Mesendoderm (in vitro differentiated cells): ENCODE measurements around the gene GFRA4.

Experiments
- DNase-seq: peaks from one replicate; pipeline ENCODE4 v3.0.0; 2013
- H2AK5ac ChIP-seq: 2 replicates; pipeline ENCODE4 v1.6.1; 2013; ENCODE audit warnings: low read length, inconsistent platforms
- H2BK120ac ChIP-seq: 2 replicates; pipeline ENCODE4 v1.6.1; 2013; ENCODE audit warnings: low read depth, mild to moderate bottlenecking, low read length, moderate library complexity, mixed read lengths
- H2BK15ac ChIP-seq: replicated peaks from 2 replicates; pipeline ENCODE4 v1.6.1; 2013; ENCODE audit warnings: low read depth, mild to moderate bottlenecking, moderate library complexity
- H2BK5ac ChIP-seq: 2 replicates; pipeline ENCODE4 v1.6.1; 2013; ENCODE audit warnings: low read length, inconsistent platforms
- H3K18ac ChIP-seq: 2 replicates; pipeline ENCODE4 v1.6.1; 2013; ENCODE audit warnings: mild to moderate bottlenecking, low read length, mixed read lengths
- H3K23ac ChIP-seq: one replicate; pipeline ENCODE4 v1.6.1; 2013; ENCODE audit warnings: low read length
- H3K27ac ChIP-seq: 2 replicates; pipeline ENCODE4 v1.5.1; 2013; ENCODE audit warnings: low read depth, mild to moderate bottlenecking, inconsistent platforms, low read length, moderate library complexity
- H3K27me3 ChIP-seq: 2 replicates; pipeline ENCODE4 v1.6.1; 2013; ENCODE audit warnings: low read length, control low read depth, mild to moderate bottlenecking, inconsistent platforms; ENCODE audit not compliant: insufficient read depth, poor library complexity
- H3K36me3 ChIP-seq: 2 replicates; pipeline ENCODE4 v1.6.1; 2013; ENCODE audit warnings: low read length, inconsistent platforms; ENCODE audit not compliant: control insufficient read depth, insufficient read depth
- H3K4ac ChIP-seq: one replicate; pipeline ENCODE4 v1.6.1; 2013; ENCODE audit warnings: low read depth, mild to moderate bottlenecking, low read length, moderate library complexity
- H3K4me1 ChIP-seq: 2 replicates; pipeline ENCODE4 v1.6.1; 2013; ENCODE audit warnings: low read depth, low read length, inconsistent platforms; ENCODE audit not compliant: control insufficient read depth
- H3K4me2 ChIP-seq: 2 replicates; pipeline ENCODE4 v1.6.1; 2013; ENCODE audit warnings: low read length
- H3K4me3 ChIP-seq: 2 replicates; pipeline ENCODE4 v1.5.1; 2013; ENCODE audit warnings: mild to moderate bottlenecking, low read length
- H3K56ac ChIP-seq: one replicate; pipeline ENCODE4 v1.6.1; 2013; ENCODE audit warnings: low read length
- H3K79me1 ChIP-seq: 2 replicates; pipeline ENCODE4 v1.6.1; 2013; ENCODE audit warnings: low read length, inconsistent platforms
- H3K79me2 ChIP-seq: 2 replicates; pipeline ENCODE4 v1.6.1; 2013; ENCODE audit warnings: mild to moderate bottlenecking, low read length; ENCODE audit not compliant: control insufficient read depth, insufficient read depth
- H3K9ac ChIP-seq: 2 replicates; pipeline ENCODE4 v1.6.1; 2013; ENCODE audit warnings: low read length, inconsistent platforms
- H4K5ac ChIP-seq: one replicate; pipeline ENCODE4 v1.6.1; 2013; ENCODE audit warnings: low read length
- H4K8ac ChIP-seq: one replicate; pipeline ENCODE4 v1.6.1; 2013; ENCODE audit warnings: low read depth, mild to moderate bottlenecking, control low read depth, low read length, moderate library complexity
- WGBS: extraction: QIAGEN DNeasy Blood & Tissue Kit; methylation state at CpG from one replicate; pipeline ENCODE4 v1.1.7; 2013; ENCODE audit warnings: low lambda C conversion rate, missing lambda C conversion rate; ENCODE audit not compliant: insufficient coverage; ENCODE audit errors: extremely low coverage; 5-methylcytosine and 5-hydroxymethylcytosine counted together

The GFRA4 gene

DNA sequence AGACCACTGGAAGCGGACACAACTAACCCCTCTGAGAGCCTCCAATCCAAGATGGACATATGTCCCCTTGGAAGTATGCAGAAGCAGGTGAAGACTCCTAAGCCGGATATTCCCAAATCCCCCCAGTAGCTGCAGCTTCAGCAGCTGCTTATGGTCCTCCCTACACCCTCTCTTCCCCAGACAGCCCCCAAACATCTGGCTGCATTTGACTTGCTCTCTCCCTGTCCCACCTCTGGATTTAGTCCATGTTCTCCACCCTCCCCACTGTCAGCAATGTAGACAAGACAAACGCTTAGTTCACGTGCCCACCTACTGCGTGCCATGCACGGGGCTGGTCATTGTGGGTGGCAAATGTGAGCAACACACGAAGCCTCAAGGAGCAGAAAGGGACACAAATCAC, 23.2 kb upstream of the GFRA4 start:
- H3K23ac ChIP-seq, result no peak overlapping the region
- no peak overlapping the region for H3K9ac ChIP-seq
- H2BK120ac ChIP-seq, result no peak overlapping the region
- no peak overlapping the region for H2BK15ac ChIP-seq
- H3K4ac ChIP-seq, result no peak overlapping the region
- H3K79me2 ChIP-seq, result no peaks in the 10 kb centered on the region
- H2AK5ac ChIP-seq, result no peak overlapping the region
- H3K4me1 ChIP-seq, result no peaks in the 10 kb centered on the region
- no peak overlapping the region for H3K4me2 ChIP-seq
- no peak overlapping the region for H4K5ac ChIP-seq
- no CpG with 5 or more reads among the region's 7 CpGs for WGBS
- H2BK5ac ChIP-seq, result no peak overlapping the region
- no peak overlapping the region for H3K4me3 ChIP-seq
- no peaks in the 10 kb centered on the region for H3K36me3 ChIP-seq
- no peak overlapping the region for H4K8ac ChIP-seq
- DNase-seq, result no peak
- no peak overlapping the region for H3K18ac ChIP-seq
- H3K79me1 ChIP-seq, result no peaks in the 10 kb centered on the region
- no peak overlapping the region for H3K56ac ChIP-seq
- no peak overlapping the region for H3K27ac ChIP-seq
- H3K27me3 ChIP-seq, result no peaks in the 10 kb centered on the region

DNA sequence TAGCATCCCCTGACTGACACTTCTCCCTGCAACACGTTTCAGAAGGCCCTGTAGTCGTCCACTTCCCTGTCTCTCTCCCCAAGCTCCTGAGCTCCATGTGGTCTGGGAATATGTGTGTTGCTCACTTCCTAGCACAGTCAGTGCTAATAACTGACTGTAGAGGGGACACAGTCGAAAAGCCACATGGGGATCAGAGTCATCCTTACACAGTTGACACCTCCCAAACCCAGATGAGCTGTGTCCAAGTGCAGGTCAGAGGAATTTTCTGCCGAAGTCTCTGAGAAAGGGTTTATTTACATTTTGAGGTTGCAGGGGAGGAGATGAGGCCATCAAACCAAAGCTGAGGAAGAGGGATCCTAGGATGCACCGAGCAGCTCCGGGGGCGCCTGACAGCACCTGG, 22.1 kb upstream of the GFRA4 start:
- Histone ChIP-seq H3K36me3 (no peaks in the 10 kb centered on the region), H2BK5ac (no peak overlapping the region), H2AK5ac (no peak overlapping the region), H3K27ac (no peak overlapping the region), H3K23ac (no peak overlapping the region), H2BK15ac (no peak overlapping the region), H3K79me1 (no peaks in the 10 kb centered on the region), H3K79me2 (no peaks in the 10 kb centered on the region), H3K4me1 (no peaks in the 10 kb centered on the region), H2BK120ac (no peak overlapping the region), H3K4ac (no peak overlapping the region), H3K56ac (no peak overlapping the region), H4K8ac (no peak overlapping the region), H4K5ac (no peak overlapping the region), H3K9ac (no peak overlapping the region), H3K4me2 (no peak overlapping the region), H3K4me3 (no peak overlapping the region), H3K27me3 (no peaks in the 10 kb centered on the region), H3K18ac (no peak overlapping the region)
- no CpG with 5 or more reads among the region's 7 CpGs for WGBS
- no peak for DNase-seq

DNA sequence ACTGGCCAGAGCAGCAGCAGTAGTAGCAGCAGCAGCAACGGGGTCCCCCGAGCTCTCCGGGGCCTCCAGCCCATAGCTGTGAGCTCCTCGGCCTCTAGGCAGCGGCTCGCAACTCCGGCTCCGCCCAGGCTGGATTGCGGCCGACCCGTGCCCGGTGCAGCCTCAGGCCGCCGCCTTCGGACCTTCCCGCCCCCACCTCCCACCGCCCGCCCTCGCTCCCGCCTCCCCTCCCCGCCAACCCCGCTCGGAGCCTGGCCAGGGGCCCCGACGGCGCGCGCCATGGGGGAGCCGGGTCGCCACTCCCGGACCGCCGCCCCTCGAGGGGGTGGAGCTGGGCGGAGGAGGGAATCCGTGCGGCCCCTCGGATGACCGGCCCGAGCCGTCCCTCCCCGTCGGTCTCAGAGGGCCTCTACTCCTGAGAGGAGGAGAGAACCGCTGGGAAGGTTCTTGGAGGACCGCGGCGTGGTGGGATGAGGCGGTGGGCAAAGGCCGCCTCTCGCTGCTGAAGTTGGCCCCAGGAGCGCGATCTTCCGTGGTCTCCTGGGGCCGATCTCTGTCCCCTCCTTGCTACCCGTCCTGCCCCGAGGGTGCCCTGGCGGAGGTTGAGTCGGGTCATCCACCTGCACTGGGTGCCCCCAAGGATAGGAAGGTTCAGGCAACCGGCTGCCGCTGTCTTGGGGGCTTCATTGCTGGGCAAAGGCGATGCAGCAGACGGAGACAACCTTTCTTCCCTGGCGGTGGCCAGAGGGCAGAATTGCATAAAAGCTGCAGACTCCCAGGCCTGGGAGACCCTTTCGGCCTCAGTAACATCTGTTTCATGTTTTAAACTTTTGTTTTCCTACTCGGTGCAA, 19.0 kb upstream of the GFRA4 start, which contains the start of gene ADAM33:
ADAM33 (minus strand) TSS at position 80 of the 851 bp plus-strand sequence; CDS start at position 74, 6 bp downstream.
- no peaks in the 10 kb centered on the region for H3K4me1 ChIP-seq
- no peaks in the 10 kb centered on the region for H3K27me3 ChIP-seq

DNA sequence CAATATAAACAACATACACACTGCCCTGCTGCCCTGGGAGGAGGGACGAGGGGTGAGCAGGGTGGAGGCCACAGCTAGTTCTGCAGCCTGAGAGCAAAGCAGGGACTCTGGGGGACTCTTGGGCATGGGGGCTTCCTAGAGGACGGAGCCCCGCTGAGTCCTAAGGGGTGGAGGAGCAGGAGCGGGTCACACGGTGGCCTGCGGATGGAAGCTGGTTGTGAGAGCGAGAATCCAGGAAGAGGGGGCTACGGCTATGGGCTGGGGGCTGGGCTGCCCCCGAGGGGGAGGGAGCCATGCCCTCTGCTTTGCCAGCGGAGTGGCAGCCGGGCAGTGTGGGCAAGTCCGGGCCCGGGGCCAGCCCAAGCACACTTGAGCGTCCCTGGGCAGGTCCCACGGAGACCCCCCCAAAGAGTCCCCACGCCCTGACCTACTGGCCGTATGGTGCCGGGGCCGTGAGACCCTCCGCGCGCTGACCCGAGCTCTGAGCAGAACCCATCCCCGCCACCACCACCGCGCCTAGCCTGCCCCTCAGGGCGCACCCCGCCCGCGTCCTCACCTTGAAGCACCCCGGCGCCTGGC, 18.2 kb upstream of the GFRA4 start:
- Histone ChIP-seq H3K23ac (no peak overlapping the region), H3K9ac (peak overlapping the region; percentile 66), H4K8ac (no peak overlapping the region), H3K18ac (no peak overlapping the region), H3K4me3 (peak overlapping the region; percentile 32), H3K4ac (no peak overlapping the region), H2BK120ac (no peak overlapping the region), H3K56ac (peak overlapping the region; percentile 79), H3K79me2 (no peaks in the 10 kb centered on the region), H3K4me2 (peak overlapping the region; percentile 74), H4K5ac (no peak overlapping the region), H3K79me1 (no peaks in the 10 kb centered on the region), H3K27me3 (no peaks in the 10 kb centered on the region), H2BK15ac (no peak overlapping the region), H2AK5ac (no peak overlapping the region), H3K4me1 (no peaks in the 10 kb centered on the region), H3K36me3 (no peaks in the 10 kb centered on the region), H3K27ac (no peak overlapping the region), H2BK5ac (no peak overlapping the region)
- WGBS, result no CpG with 5 or more reads among the region's 32 CpGs
- no peak for DNase-seq

More for the DNA sequence above, 19.0 kb upstream of the GFRA4 start, which contains the start of gene ADAM33:
- no CpG with 5 or more reads among the region's 65 CpGs for WGBS
- H4K8ac ChIP-seq, result no peak within 1 kb of the TSS
- no peak within 1 kb of the TSS for H3K27ac ChIP-seq
- no peaks in the 10 kb centered on the region for H3K79me2 ChIP-seq
- peak within 1 kb of the TSS; percentile 66 for H3K9ac ChIP-seq
- DNase-seq, result no peak
- H3K79me1 ChIP-seq, result no peaks in the 10 kb centered on the region
- H3K56ac ChIP-seq, result peak within 1 kb of the TSS; percentile 79
- peak within 1 kb of the TSS; percentile 74 for H3K4me2 ChIP-seq
- H2BK120ac ChIP-seq, result no peak within 1 kb of the TSS
- H2BK15ac ChIP-seq, result no peak within 1 kb of the TSS
- H4K5ac ChIP-seq, result no peak within 1 kb of the TSS
- no peak within 1 kb of the TSS for H3K18ac ChIP-seq
- H3K4ac ChIP-seq, result no peak within 1 kb of the TSS
- no peaks in the 10 kb centered on the region for H3K36me3 ChIP-seq
- H3K4me3 ChIP-seq, result peak within 1 kb of the TSS; percentile 32
- no peak within 1 kb of the TSS for H3K23ac ChIP-seq
- no peak within 1 kb of the TSS for H2BK5ac ChIP-seq
- H2AK5ac ChIP-seq, result no peak within 1 kb of the TSS

DNA sequence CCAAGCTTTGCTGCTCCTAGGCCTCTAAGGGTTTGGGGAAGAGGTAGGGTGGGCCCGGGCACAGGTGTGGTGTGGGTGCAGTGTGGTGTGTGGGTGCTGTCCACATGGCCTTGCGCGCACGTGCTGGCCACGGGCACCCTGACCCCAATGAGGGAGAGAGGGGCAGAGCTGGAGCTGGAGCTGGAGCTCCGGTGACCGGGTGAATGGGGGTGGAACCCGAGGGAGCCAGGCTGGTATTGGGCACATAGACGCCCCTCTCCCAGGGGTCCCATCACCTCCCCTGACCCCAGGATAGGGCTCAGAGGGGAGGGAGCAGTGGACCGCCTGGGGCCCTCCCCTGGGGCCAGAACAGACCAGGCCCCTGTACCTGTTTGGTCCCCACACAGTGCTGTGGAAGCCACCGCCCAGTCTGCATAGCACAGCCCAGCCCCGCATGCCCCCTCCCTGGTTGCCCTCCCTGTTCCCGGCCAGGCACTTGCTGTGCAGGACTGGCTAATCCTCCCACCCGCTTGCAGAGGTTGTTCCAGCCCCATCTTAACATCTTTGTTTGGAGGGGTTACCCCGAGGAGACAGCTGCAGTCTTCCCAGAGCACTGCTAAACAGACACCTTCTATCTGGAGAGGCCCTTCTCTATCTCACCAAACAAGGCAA, 17.6 kb upstream of the GFRA4 start:
- Histone ChIP-seq H3K4me2 (no peak overlapping the region), H2BK15ac (no peak overlapping the region), H3K4me1 (no peaks in the 10 kb centered on the region), H3K23ac (no peak overlapping the region), H3K4ac (no peak overlapping the region), H3K56ac (no peak overlapping the region), H3K18ac (no peak overlapping the region), H4K8ac (no peak overlapping the region), H2AK5ac (no peak overlapping the region), H3K4me3 (no peak overlapping the region), H2BK5ac (no peak overlapping the region), H4K5ac (no peak overlapping the region), H3K79me2 (no peaks in the 10 kb centered on the region), H3K27me3 (no peaks in the 10 kb centered on the region), H3K27ac (no peak overlapping the region), H3K9ac (no peak overlapping the region), H3K36me3 (no peaks in the 10 kb centered on the region), H3K79me1 (no peaks in the 10 kb centered on the region), H2BK120ac (no peak overlapping the region)
- no peak for DNase-seq
- no CpG with 5 or more reads among the region's 15 CpGs for WGBS
